GM23248 (cell line): ENCODE data around the gene PHB1. TPM values are rescaled to one million over a fixed set of nuclear protein-coding genes. Genes with fewer than 3 reads are reported as not detected.
"Not testable (repeated sequence)": the region's sequence is repeated elsewhere in the genome, so short reads cannot be mapped to it uniquely, and the experiment has no call there.

Experiments used
- DNase-seq: peaks from one replicate; pipeline ENCODE4 v3.0.0-alpha.2; 2015
- H2AFZ ChIP-seq: fragments of 200-600 bp; sonication (generic); 2 replicates; pipeline ENCODE4 v1.6.1; 2016; ENCODE audit warnings: antibody characterized with exemption
- H3F3A ChIP-seq: fragments of 200-600 bp; sonication (generic); 2 replicates; pipeline ENCODE4 v1.6.1; 2016; ENCODE audit warnings: mild to moderate bottlenecking, antibody characterized with exemption, mixed run types; ENCODE audit not compliant: insufficient read depth
- H3K27ac ChIP-seq: fragments of 200-600 bp; sonication (generic); 2 replicates; pipeline ENCODE4 v1.5.1; 2016; ENCODE audit warnings: mild to moderate bottlenecking
- H3K27me3 ChIP-seq: fragments of 200-600 bp; sonication (generic); replicated peaks from 2 replicates; pipeline ENCODE4 v1.6.1; 2016; ENCODE audit warnings: mild to moderate bottlenecking; ENCODE audit not compliant: insufficient read depth
- H3K36me3 ChIP-seq: fragments of 200-600 bp; sonication (generic); 2 replicates; pipeline ENCODE4 v1.6.1; 2016; ENCODE audit warnings: low read depth, mild to moderate bottlenecking
- H3K4me1 ChIP-seq: fragments of 200-600 bp; sonication (generic); 2 replicates; pipeline ENCODE4 v1.6.1; 2016; ENCODE audit warnings: mild to moderate bottlenecking; ENCODE audit not compliant: insufficient read depth
- H3K4me2 ChIP-seq: fragments of 200-600 bp; sonication (generic); one replicate; pipeline ENCODE4 v1.6.1; 2016; ENCODE audit warnings: mild to moderate bottlenecking; ENCODE audit not compliant: unreplicated experiment
- H3K4me3 ChIP-seq: fragments of 200-600 bp; sonication (generic); 2 replicates; pipeline ENCODE4 v1.5.1; 2016; ENCODE audit warnings: mild to moderate bottlenecking
- H3K79me2 ChIP-seq: fragments of 200-600 bp; sonication (generic); 2 replicates; pipeline ENCODE4 v1.6.1; 2016; ENCODE audit warnings: mild to moderate bottlenecking; ENCODE audit not compliant: insufficient read depth
- H3K9ac ChIP-seq: fragments of 200-600 bp; sonication (generic); 2 replicates; pipeline ENCODE4 v1.6.1; 2016; ENCODE audit warnings: mild to moderate bottlenecking
- H3K9me2 ChIP-seq: fragments of 200-600 bp; sonication (generic); 2 replicates; pipeline ENCODE4 v1.6.1; 2016; ENCODE audit warnings: mixed run types, mild to moderate bottlenecking, moderate library complexity; ENCODE audit not compliant: insufficient read depth
- H3K9me3 ChIP-seq: fragments of 200-600 bp; sonication (generic); one replicate; pipeline ENCODE4 v1.6.1; 2017; ENCODE audit warnings: low read depth
- H4K20me1 ChIP-seq: fragments of 200-600 bp; sonication (generic); 2 replicates; pipeline ENCODE4 v1.6.0; 2016; ENCODE audit not compliant: insufficient read depth
- EZH2 ChIP-seq: fragments of 200-600 bp; sonication (generic); IDR thresholded peaks from 2 replicates; pipeline ENCODE4 v1.6.1; 2018; ENCODE audit warnings: antibody characterized with exemption, mild to moderate bottlenecking; ENCODE audit not compliant: insufficient read depth, poor library complexity, severe bottlenecking
- EZH2phosphoT487 ChIP-seq: fragments of 200-600 bp; sonication (generic); IDR thresholded peaks from 2 replicates; pipeline ENCODE4 v1.6.1; 2018; ENCODE audit warnings: antibody characterized with exemption, moderate library complexity, mild to moderate bottlenecking, low read depth; ENCODE audit not compliant: insufficient read depth
- WGBS, 2 experiments: methylation state at CpG; one replicate each; pipeline ENCODE4 v1.1.6; 2015 to 2017; ENCODE audit warnings: low lambda C conversion rate in 2 of 2, low coverage in 1 of 2; ENCODE audit errors: missing lambda C conversion rate in 2 of 2; 5-methylcytosine and 5-hydroxymethylcytosine counted together
- in situ Hi-C: fragments of 300-500 bp; cut with MboI; formaldehyde crosslinking; loops from 2 replicates; pipeline ENCODE4 v1.15.0; 2020
- polyA plus RNA-seq: library from polyadenylated mRNA; unstranded; fragments of >200 nt; fragmentation: Nextera tagmentation; extraction: Ambion mirVana; gene quantifications from 2 replicates; pipeline ENCODE4 v1.2.1, GENCODE V29; 2016
- total RNA-seq: library from RNA; depleted of rRNA; stranded (reverse); fragments of >200 nt; shearing (Covaris generic); gene quantifications from 2 replicates; pipeline ENCODE4 v1.2.3, GENCODE V29; 2014

The PHB1 gene
- total and polyA plus RNA-seq, 2 experiments from 2014 or later, result 107 to 177 TPM

DNA sequence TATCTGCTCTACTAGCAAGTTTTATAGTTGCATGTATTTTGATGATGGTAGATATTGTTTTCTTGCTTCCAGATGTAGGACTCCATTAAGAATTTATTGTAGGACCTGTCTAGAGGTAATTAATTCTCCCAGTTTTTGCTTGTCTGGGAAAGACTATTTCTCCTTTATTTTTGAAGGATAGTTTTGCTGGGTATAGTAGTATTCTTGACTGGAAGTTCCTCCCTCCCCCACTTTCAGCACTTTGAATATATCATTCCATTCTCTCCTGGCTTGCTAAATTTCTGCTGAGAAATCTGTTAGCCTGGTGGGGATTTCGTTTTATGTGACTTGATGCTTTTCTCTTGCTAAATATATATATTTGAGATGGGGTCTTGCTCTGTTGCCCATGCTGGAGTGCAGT, 8.0 kb upstream of the PHB1 start:
- H4K20me1 ChIP-seq, result no peaks in the 10 kb centered on the region
- no peak overlapping the region for H3K9ac ChIP-seq
- TF ChIP-seq EZH2 (no peak), EZH2phosphoT487 (no peak)
- H2AFZ ChIP-seq, result no peak overlapping the region
- no peak overlapping the region for H3K4me3 ChIP-seq
- H3K27me3 ChIP-seq, result peaks cover 12% of the 10 kb centered on the region
- no peaks in the 10 kb centered on the region for H3K79me2 ChIP-seq
- no peaks in the 10 kb centered on the region for H3K36me3 ChIP-seq
- H3K4me1 ChIP-seq, result no peaks in the 10 kb centered on the region
- no peak overlapping the region for H3K27ac ChIP-seq
- H3F3A ChIP-seq, result no peaks in the 10 kb centered on the region
- 0% methylated on average over 1 of the region's 1 CpG for whole genome bisulfite sequencing, 2 experiments
- no peaks in the 10 kb centered on the region for H3K9me3 ChIP-seq
- H3K9me2 ChIP-seq, result no peaks in the 10 kb centered on the region
- in situ Hi-C loops, result loop anchor here (10.0 kb wide), 1 partner anchor 272 kb away; no protein-coding TSS in a partner anchor
- H3K4me2 ChIP-seq, result no peak overlapping the region
- no peak for DNase-seq

DNA sequence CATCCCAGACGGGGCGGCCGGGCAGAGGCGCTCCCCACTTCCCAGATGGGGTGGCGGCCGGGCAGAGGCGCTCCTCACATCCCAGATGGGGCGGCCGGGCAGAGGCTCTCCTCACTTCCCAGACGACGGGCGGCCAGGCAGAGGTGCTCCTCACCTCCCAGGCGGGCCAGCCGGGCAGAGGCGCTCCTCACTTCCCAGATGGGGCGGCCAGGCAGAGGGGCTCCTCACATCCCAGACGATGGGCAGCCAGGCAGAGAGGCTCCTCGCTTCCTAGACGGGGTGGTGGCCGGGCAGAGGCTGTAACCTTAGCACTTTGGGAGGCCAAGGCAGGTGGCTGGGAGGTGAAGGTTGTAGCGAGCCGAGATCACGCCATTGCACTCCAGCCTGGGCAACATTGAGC, 5.1 kb upstream of the PHB1 start:
- not testable (repeated sequence) for H2AFZ ChIP-seq, DNase-seq, H3K4me1 ChIP-seq, H3K9me3 ChIP-seq, H3K79me2 ChIP-seq, H3K4me3 ChIP-seq, H3K9ac ChIP-seq, H3K4me2 ChIP-seq, H3K27me3 ChIP-seq, H4K20me1 ChIP-seq, H3F3A ChIP-seq, H3K9me2 ChIP-seq, H3K36me3 ChIP-seq, H3K27ac ChIP-seq
- WGBS, 2 experiments, result 76 to 81% methylated on average over 13 to 23 of the region's 23 CpGs
- in situ Hi-C loops, result loop anchor here (10.0 kb wide), 1 partner anchor 275 kb away; no protein-coding TSS in a partner anchor

DNA sequence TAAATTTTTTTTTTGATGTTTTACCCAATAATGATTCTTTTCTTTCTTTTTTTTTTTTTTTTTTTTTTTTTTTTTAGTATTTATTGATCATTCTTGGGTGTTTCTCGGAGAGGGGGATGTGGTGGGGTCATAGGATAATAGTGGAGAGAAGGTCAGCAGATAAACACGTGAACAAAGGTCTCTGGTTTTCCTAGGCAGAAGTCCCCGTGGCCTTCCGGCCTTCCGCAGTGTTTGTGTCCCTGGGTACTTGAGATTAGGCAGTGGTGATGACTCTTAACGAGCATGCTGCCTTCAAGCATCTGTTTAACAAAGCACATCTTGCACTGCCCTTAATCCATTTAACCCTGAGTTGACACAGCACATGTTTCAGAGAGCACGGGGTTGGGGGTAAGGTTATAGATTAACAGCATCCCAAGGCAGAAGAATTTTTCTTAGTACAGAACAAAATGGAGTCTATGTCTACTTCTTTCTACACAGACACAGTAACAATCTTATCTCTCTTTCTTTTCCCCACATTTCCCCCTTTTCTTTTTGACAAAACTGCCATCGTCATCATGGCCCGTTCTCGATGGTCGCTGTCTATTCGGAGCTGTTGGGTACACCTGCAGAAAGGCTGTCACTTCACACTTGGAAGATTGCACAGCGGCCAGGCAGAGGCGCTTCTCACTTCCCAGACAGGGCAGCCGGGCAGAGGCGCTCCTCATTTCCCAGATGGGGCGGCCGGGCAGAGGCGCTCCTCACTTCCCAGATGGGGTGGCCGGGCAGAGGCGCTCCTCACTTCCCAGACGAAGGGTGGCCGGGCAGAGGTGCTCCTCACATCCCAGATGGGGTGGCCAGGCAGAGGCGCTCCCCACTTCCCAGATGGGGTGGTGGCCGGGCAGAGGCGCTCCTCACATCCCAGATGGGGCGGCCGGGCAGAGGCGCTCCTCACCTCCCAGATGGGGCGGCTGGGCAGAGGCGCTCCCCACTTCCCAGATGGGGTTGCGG, 4.4 kb upstream of the PHB1 start:
- H3K36me3 ChIP-seq, H3F3A ChIP-seq, H3K4me3 ChIP-seq, H3K27me3 ChIP-seq, H2AFZ ChIP-seq, H3K9me3 ChIP-seq, H3K4me2 ChIP-seq, H3K9ac ChIP-seq, H3K27ac ChIP-seq, H3K9me2 ChIP-seq, H3K4me1 ChIP-seq, H4K20me1 ChIP-seq, DNase-seq, H3K79me2 ChIP-seq, in situ Hi-C loops: not testable (repeated sequence)
- 71 to 81% methylated on average over 17 to 29 of the region's 32 CpGs for WGBS, 2 experiments

DNA sequence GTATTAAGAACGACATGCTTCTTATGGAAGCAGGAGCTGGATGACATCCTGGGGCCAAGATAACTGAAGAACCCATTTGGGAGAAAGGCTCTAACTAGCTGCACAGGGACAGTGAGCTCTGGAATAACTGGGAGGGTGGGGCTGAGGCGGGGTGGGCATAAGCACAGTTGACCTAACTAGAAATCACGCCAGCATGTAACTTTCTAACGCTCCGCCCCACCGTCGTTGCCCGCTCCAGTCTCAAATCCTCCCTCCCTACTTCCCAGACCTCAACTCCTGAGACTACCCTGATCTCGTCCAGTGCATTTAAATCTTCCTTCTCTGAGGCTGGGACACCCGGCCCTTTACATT, 436 bp downstream of the PHB1 start:
- Histone ChIP-seq H3K27ac (no peak overlapping the region), H4K20me1 (no peaks in the 10 kb centered on the region), H2AFZ (peak overlapping the region; percentile 97), H3K4me3 (peak overlapping the region; percentile 97), H3K4me1 (peaks cover 7% of the 10 kb centered on the region), H3K4me2 (peak overlapping the region; percentile 98), H3K9me2 (no peaks in the 10 kb centered on the region), H3K36me3 (peaks cover 31% of the 10 kb centered on the region; the same call in 1 of the 2 replicates), H3F3A (no peaks in the 10 kb centered on the region), H3K27me3 (no peaks in the 10 kb centered on the region), H3K9ac (peak overlapping the region; percentile 86), H3K9me3 (no peaks in the 10 kb centered on the region), H3K79me2 (peaks cover 28% of the 10 kb centered on the region)
- TF ChIP-seq EZH2, result no peak
- TF ChIP-seq EZH2phosphoT487, result no peak
- peak; percentile 56 for DNase-seq
- WGBS, 2 experiments, result 1 to 2% methylated on average over 10 of the region's 10 CpGs
- in situ Hi-C loops, result no loop called here

DNA sequence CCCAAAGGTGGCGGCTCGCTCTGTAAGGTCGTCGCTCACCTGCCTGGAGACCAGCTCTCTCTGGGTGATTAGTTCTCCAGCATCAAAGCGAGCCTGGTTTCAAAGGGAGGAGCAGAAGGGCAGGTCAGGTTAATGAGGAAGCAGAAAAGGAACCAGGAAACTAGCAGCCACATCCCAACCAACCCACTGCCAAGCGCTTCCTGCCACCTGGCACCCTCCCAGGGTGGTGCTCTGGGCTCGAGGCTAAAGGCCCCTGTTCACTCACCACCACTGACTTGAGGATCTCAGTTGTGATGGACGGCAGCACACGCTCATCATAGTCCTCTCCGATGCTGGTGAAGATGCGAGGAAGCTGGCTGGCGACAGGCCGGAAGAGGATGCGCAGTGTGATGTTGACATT, 5.6 kb downstream of the PHB1 start:
- DNase-seq, result no peak
- H3K27me3 ChIP-seq, result no peaks in the 10 kb centered on the region
- no peak overlapping the region for H3K9ac ChIP-seq
- H3K9me3 ChIP-seq, result no peaks in the 10 kb centered on the region
- H2AFZ ChIP-seq, result no peak overlapping the region
- H3K4me1 ChIP-seq, result peaks cover 7% of the 10 kb centered on the region
- in situ Hi-C loops, result no loop called here
- H3K36me3 ChIP-seq, result peaks cover 70% of the 10 kb centered on the region
- H3K9me2 ChIP-seq, result no peaks in the 10 kb centered on the region
- no peak overlapping the region for H3K4me3 ChIP-seq
- H3K4me2 ChIP-seq, result no peak overlapping the region
- WGBS, 2 experiments, result 91 to 95% methylated on average over 14 of the region's 14 CpGs
- 0 out of 2 replicates have a peak, but pooled peaks cover 4% of the 10 kb centered on the region for H3F3A ChIP-seq
- TF ChIP-seq EZH2phosphoT487 (no peak), EZH2 (no peak)
- no peak overlapping the region for H3K27ac ChIP-seq
- no peaks in the 10 kb centered on the region for H4K20me1 ChIP-seq
- peaks cover 22% of the 10 kb centered on the region for H3K79me2 ChIP-seq
